ENCODE results near the gene DLG5. TPM values are rescaled to one million over a fixed set of nuclear protein-coding genes. Genes with fewer than 3 reads are reported as not detected.

The DLG5 gene
- total and polyA plus RNA-seq, 9 of the 15 experiments (the other 6 are each of a cell fraction or from before 2014, with no cell fraction given): 1.4 to 26.8 (median 11.2) TPM

DNA sequence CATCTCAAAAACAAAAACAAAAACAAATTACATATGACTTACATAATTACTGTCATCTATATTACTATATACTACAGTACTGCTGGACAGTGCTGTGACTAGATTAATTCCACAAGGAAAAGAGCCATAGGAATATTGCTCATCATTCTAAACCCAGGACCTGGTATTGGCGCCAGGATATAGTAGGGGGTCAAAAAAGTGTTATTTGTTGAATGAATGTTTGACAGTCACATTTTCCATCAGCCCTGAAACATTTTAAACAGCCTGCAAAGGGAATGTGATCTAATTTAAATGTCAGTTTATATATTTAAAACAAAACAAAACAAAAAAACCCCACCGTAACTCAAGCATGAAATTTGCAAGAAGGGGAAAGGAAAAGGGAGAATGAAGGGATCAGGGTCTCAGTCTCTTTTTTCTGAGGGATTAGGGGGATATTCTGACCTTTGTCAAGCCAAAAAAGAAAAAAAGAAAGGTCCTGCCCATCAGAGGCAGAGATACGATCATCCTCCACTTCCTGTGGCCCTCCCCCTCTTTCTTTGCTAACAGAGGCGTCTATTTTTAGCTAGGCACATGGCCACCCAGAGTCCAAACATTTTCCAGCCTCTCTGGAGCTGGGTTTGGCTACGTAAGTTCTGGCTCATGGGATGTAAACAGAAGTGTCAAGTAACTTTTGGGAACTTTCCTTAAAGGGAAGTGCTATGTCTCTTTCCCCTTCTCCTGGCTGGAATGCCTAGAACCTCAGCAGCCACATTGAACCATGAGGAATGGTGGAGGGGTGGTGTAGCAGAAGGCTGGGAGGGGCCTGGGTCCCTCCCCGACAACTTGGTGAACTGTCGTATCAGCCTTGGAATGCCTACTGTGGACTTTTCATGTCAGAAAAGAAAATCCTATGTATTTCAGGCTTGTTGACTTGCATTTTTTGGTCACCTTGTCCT, 44.6 kb upstream of the DLG5 start (continued):
- TF ChIP-seq THRAP3 (IDR thresholded peaks at IDR 0.05; ENCODE audit: borderline replicate concordance) (0 out of 2 replicates have a peak, but pooled peaks have one; percentile 18), CCNT2 (IDR thresholded peaks at IDR 0.05; ENCODE audit: borderline replicate concordance, extremely low read depth, insufficient read length, low read depth, low read length) (peak; percentile 49), FOXK1 (CRISPR knock-in tag; IDR thresholded peaks at IDR 0.05; ENCODE audit: borderline replicate concordance) (peak; percentile 71; the same call in 1 of the 2 replicates), PTRF (tag; IDR thresholded peaks at IDR 0.05) (no peak), ELF4 (CRISPR knock-in tag; IDR thresholded peaks at IDR 0.05) (no peak; the same call in 1 of the 2 replicates), ARHGAP35 (IDR thresholded peaks at IDR 0.05; ENCODE audit: partially characterized antibody) (no peak), ZNF444 (CRISPR knock-in tag; IDR thresholded peaks at IDR 0.05) (0 out of 2 replicates have a peak, but pooled peaks have one; percentile 20), NRF1 (conservative IDR thresholded peaks at IDR 0.05 in 1 of 2, IDR thresholded peaks at IDR 0.05 in 1 of 2) (0 out of 4 replicates have a peak, but pooled peaks of 1 of the 2 experiments have one; percentile 36), GTF2F1 (IDR thresholded peaks at IDR 0.05; ENCODE audit: low read depth, low read length) (no peak; the same call in 1 of the 2 replicates)
- TF ChIP-seq, protein P1, sequence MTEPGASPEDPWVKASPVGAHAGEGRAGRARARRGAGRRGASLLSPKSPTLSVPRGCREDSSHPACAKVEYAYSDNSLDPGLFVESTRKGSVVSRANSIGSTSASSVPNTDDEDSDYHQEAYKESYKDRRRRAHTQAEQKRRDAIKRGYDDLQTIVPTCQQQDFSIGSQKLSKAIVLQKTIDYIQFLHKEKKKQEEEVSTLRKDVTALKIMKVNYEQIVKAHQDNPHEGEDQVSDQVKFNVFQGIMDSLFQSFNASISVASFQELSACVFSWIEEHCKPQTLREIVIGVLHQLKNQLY (CRISPR knock-in tag; conservative IDR thresholded peaks at IDR 0.05): no peak
- TF ChIP-seq, protein P2, sequence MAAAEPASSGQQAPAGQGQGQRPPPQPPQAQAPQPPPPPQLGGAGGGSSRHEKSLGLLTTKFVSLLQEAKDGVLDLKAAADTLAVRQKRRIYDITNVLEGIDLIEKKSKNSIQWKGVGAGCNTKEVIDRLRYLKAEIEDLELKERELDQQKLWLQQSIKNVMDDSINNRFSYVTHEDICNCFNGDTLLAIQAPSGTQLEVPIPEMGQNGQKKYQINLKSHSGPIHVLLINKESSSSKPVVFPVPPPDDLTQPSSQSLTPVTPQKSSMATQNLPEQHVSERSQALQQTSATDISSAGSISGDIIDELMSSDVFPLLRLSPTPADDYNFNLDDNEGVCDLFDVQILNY (CRISPR knock-in tag; IDR thresholded peaks at IDR 0.05): no peak
- TF ChIP-seq, protein P3, sequence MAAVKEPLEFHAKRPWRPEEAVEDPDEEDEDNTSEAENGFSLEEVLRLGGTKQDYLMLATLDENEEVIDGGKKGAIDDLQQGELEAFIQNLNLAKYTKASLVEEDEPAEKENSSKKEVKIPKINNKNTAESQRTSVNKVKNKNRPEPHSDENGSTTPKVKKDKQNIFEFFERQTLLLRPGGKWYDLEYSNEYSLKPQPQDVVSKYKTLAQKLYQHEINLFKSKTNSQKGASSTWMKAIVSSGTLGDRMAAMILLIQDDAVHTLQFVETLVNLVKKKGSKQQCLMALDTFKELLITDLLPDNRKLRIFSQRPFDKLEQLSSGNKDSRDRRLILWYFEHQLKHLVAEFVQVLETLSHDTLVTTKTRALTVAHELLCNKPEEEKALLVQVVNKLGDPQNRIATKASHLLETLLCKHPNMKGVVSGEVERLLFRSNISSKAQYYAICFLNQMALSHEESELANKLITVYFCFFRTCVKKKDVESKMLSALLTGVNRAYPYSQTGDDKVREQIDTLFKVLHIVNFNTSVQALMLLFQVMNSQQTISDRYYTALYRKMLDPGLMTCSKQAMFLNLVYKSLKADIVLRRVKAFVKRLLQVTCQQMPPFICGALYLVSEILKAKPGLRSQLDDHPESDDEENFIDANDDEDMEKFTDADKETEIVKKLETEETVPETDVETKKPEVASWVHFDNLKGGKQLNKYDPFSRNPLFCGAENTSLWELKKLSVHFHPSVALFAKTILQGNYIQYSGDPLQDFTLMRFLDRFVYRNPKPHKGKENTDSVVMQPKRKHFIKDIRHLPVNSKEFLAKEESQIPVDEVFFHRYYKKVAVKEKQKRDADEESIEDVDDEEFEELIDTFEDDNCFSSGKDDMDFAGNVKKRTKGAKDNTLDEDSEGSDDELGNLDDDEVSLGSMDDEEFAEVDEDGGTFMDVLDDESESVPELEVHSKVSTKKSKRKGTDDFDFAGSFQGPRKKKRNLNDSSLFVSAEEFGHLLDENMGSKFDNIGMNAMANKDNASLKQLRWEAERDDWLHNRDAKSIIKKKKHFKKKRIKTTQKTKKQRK (IDR thresholded peaks at IDR 0.05; ENCODE audit: borderline replicate concordance, low read depth, low read length): no peak
- TF ChIP-seq, protein P4, sequence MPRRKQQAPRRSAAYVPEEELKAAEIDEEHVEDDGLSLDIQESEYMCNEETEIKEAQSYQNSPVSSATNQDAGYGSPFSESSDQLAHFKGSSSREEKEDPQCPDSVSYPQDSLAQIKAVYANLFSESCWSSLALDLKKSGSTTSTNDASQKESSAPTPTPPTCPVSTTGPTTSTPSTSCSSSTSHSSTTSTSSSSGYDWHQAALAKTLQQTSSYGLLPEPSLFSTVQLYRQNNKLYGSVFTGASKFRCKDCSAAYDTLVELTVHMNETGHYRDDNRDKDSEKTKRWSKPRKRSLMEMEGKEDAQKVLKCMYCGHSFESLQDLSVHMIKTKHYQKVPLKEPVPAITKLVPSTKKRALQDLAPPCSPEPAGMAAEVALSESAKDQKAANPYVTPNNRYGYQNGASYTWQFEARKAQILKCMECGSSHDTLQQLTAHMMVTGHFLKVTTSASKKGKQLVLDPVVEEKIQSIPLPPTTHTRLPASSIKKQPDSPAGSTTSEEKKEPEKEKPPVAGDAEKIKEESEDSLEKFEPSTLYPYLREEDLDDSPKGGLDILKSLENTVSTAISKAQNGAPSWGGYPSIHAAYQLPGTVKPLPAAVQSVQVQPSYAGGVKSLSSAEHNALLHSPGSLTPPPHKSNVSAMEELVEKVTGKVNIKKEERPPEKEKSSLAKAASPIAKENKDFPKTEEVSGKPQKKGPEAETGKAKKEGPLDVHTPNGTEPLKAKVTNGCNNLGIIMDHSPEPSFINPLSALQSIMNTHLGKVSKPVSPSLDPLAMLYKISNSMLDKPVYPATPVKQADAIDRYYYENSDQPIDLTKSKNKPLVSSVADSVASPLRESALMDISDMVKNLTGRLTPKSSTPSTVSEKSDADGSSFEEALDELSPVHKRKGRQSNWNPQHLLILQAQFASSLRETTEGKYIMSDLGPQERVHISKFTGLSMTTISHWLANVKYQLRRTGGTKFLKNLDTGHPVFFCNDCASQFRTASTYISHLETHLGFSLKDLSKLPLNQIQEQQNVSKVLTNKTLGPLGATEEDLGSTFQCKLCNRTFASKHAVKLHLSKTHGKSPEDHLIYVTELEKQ (CRISPR knock-in tag; IDR thresholded peaks at IDR 0.05): no peak; the same call in 1 of the 2 replicates
